Adipose tissue (tissue), 3 donors: ENCODE results near the gene MB21D2. TPM values are rescaled to one million over a fixed set of nuclear protein-coding genes. Genes with fewer than 3 reads are reported as not detected.

Experiments
- H3K27ac ChIP-seq: one replicate; pipeline ENCODE4 v1.5.1; 2013; ENCODE audit warnings: low read depth, low read length
- WGBS, 3 donors: extraction: QIAGEN DNeasy Blood & Tissue Kit; methylation state at CpG; one replicate each; pipeline ENCODE4 v1.1.7; 2013; 5-methylcytosine and 5-hydroxymethylcytosine counted together
- polyA plus RNA-seq, 3 donors: library from polyadenylated mRNA; stranded (reverse); fragments of 200-250 nt; gene quantifications; one replicate each; pipeline ENCODE4 v1.2.3, GENCODE V29; 2013
- donor health status: healthy with polysubstance abuse.
- donor health status: Bipolar disorder and iron deficiency.
- donor health status: healthy.

MB21D2 gene
- polyA plus RNA-seq, 3 donors = 0.56 to 5.0 (median 4.6) TPM

DNA sequence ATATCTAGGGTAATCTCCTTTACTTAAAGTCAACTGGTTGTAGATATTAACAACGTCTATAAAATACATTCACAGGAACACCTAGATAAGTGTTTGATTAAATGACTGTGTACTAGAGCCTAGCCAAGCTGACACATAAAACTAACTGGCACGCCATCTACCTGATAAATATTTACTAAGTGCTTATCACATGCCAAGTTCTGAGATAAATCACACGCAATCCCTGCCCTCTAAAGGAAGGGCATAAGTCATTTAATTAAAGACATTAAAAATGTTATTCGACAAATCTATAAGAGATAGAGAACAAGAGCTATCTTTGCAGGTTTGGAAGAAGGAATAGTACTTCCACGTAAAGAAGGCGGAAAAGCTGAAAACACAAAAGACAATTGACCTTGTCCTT, 11.1 kb upstream of the MB21D2 start:
- H3K27ac ChIP-seq = no peak overlapping the region
- 22 to 82% (median 65%) methylated on average over 6 of the region's 6 CpGs for WGBS, 3 donors

GRCh38 chr3:192928016-192928415, 10.4 kb upstream of the MB21D2 start:
- no peak overlapping the region for H3K27ac ChIP-seq

- no peak overlapping the region for H3K27ac ChIP-seq
- WGBS, 3 donors = 84 to 95% (median 87%) methylated on average over 3 of the region's 3 CpGs
Measured at GRCh38 chr3:192927016-192927415, 9.4 kb upstream of the MB21D2 start.

GRCh38 chr3:192923731-192924130, 6.1 kb upstream of the MB21D2 start:
- H3K27ac ChIP-seq = no peak overlapping the region
- 58 to 86% (median 62%) methylated on average over 2 of the region's 2 CpGs for WGBS, 3 donors

DNA sequence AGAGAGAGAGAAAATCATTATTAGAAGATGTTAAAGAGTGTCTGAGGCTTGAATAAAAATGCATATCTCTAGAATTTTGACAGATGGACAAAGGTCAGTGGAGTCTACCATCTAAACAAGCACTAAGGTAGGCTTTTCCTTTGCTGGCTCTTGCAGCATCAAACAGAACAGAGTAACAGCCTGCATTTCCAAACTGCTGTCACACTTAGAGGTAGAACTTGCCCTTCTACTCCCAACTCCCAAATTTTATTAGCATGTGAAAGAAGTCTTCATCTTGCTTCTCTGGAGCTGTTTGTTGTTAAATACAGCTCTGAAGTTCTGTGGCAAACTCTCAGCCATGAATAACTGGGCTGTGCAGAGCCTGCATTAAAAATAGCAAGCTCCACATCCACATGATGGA, 4.1 kb upstream of the MB21D2 start:
- no peak overlapping the region for H3K27ac ChIP-seq

DNA sequence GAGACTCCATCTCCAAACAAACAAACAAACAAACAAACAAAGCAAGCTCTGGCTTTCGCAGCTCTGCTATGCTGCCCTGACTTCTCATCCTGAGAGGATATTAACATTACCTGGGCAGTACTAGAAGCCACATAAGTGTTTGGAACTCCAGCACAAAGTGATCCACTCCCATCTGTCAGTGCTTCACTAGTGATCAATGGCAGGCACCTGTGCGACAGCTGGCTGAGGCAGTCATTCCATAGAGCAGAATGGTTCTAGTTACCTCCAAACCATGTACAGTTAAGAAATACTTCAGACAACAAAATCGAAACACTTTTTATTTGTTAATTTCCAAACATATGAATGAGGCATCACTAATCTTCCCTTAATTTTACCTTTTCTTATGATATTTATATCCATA, 2.8 kb upstream of the MB21D2 start:
- no peak overlapping the region for H3K27ac ChIP-seq
- 83 to 96% (median 91%) methylated on average over 3 of the region's 3 CpGs for WGBS, 3 donors

- no peak overlapping the region for H3K27ac ChIP-seq
- 76 to 81% (median 76%) methylated on average over 8 to 10 of the region's 10 CpGs for WGBS, 3 donors
Measured at GRCh38 chr3:192919901-192920300, 2.2 kb upstream of the MB21D2 start.

- 3 to 6% (median 3%) methylated on average over 13 of the region's 13 CpGs for WGBS, 3 donors
Measured at GRCh38 chr3:192918275-192918588, 576 bp upstream of the MB21D2 start.

DNA sequence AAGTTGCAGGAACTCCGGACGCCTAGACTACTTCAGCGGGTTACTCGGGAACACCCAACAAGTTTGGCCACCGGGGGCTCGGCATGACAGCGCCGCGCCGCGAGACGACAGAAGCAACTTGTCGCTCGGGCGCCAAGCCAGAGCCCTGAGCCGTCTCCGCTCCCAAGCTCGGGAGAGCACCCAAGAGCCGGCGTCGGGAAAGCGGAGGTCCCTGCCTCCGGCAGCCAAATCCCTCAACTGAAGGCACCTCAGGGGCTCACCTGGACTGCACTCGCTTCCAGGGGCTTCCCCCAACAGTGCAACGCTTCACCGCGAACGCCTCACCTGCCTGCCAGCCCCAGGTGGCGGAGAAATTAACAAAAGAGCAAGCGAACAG, 640 bp downstream of the MB21D2 start:
- peak overlapping the region; percentile 24 for H3K27ac ChIP-seq
- 1% methylated on average over 30 of the region's 30 CpGs for WGBS, 3 donors

More at GRCh38 chr3:192918275-192918588, 576 bp upstream of the MB21D2 start:
- no peak overlapping the region for H3K27ac ChIP-seq

DNA sequence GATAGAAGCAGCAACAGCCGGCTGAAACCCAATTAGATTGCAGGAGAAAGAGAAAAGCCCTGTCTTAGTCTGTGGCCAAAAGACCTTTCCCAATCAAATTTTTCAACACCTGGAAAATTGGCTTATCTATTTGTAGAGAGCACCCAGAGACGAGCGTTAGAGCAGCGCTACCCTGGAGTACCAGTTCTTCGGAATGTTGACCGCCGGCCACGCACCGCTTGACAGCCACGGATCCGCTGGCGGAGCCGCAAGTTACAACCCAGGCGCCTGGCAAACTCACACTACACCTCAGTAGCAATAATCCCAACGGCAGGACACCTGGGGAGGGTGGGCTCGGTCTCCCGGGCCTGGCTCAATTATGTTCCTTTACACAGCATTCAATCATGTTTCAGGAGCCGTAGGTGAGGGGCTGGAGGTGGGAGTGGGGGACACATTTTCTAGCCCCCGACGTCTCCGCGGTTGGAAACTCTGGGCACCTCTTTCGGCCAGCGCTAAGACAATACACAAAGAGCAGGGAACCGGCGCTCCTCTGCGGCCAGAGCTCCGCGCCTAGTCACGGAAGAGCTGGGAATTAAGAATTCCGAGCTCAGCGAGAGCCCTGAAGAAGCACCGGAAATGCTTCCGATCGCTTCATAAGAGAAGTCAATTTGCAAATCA, 1.2 kb downstream of the MB21D2 start:
- no peak overlapping the region for H3K27ac ChIP-seq
- 1 to 4% (median 2%) methylated on average over 35 of the region's 35 CpGs for WGBS, 3 donors

DNA sequence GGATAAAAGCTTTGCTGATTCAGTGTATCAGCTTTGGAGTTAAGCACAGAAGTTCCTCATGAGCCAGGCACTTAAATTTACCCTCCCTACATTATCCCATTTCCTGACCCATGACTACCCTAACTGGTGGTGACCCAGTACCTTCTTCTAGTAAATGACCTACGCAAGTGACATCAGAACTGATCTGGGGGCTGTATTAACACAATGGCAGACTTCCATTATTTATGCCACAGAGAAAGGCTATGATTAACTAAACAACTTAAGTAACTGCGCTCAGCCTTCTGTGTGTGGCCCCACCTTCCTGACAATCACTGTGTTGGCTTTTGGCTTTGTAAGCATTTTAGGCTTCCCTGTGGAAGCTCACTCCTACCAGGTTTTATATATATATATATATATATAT, 1.9 kb downstream of the MB21D2 start:
- WGBS, 3 donors = 63 to 89% (median 71%) methylated on average over 2 of the region's 2 CpGs
- H3K27ac ChIP-seq = no peak overlapping the region

GRCh38 chr3:192915304-192915703, 2.4 kb downstream of the MB21D2 start:
- no peak overlapping the region for H3K27ac ChIP-seq
- WGBS, 3 donors = 59 to 83% (median 64%) methylated on average over 3 of the region's 3 CpGs

GRCh38 chr3:192914848-192915247, 2.8 kb downstream of the MB21D2 start:
- no peak overlapping the region for H3K27ac ChIP-seq
- WGBS, 3 donors = 51 to 73% (median 61%) methylated on average over 2 of the region's 2 CpGs

GRCh38 chr3:192913540-192913939, 4.1 kb downstream of the MB21D2 start:
- 93 to 98% (median 98%) methylated on average over 4 of the region's 4 CpGs for WGBS, 3 donors
- no peak overlapping the region for H3K27ac ChIP-seq

- WGBS, 3 donors = 81 to 88% (median 84%) methylated on average over 1 of the region's 1 CpG
- no peak overlapping the region for H3K27ac ChIP-seq
Measured at GRCh38 chr3:192911293-192911692, 6.4 kb downstream of the MB21D2 start.

GRCh38 chr3:192907784-192908183, 9.9 kb downstream of the MB21D2 start:
- 65 to 86% (median 82%) methylated on average over 4 of the region's 4 CpGs for WGBS, 3 donors
- no peak overlapping the region for H3K27ac ChIP-seq

DNA sequence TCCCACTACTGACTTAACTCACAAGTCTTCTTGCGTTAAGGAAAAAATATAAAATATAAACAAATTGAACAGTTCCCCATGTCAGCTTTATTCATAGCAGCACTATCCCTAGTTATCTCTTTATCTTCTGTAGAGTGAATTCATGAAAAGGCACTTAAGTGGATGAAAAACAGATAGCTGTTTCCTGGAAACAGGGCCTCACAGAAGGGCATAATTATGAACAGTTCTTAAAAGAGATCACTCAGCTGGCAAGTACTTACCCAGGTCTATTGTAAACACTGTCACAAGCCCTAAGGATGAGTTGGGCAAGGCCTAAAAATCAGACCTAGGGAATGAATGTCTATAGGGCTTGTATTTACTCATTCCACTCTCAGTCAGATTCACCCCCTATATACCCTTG, 10.7 kb downstream of the MB21D2 start:
- WGBS, 3 donors = 88 to 95% (median 91%) methylated on average over 1 of the region's 1 CpG
- no peak overlapping the region for H3K27ac ChIP-seq

DNA sequence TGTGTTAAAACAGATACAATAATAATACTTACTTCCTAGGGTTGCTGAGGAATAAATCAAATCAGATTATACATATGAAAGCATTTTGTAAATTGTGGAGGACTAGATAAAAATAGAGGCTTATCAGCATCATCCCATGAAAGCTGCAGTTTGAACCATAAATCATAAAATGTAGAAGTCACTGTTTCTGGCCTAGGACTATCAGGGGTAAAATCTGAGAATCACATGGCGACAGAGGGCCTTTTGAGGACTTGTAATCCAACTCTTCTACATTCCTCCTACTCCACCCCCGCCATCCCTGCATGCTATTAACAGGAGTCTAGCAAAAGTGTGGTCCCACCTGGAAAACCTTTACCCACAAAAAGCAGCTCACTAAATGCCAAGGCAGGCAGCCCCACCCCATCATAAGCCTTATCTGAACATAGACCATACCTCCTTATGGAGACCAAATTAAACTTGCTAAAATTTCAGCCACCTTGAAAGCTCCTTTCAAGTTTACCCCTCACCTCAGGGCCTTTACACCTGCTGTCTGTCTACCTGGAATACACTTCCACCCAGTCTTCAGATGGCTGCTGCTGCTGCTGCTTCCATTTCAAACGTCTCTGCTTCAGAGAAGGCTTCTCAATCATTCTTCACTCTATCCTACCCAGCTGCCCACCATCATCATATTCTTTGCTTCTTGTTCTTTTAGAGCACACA, 11.5 kb downstream of the MB21D2 start:
- no peak overlapping the region for H3K27ac ChIP-seq
- WGBS, 3 donors = 78 to 87% (median 85%) methylated on average over 3 of the region's 3 CpGs

GRCh38 chr3:192904632-192905289, 12.9 kb downstream of the MB21D2 start:
- 92 to 97% (median 95%) methylated on average over 10 of the region's 10 CpGs for WGBS, 3 donors
- no peak overlapping the region for H3K27ac ChIP-seq

DNA sequence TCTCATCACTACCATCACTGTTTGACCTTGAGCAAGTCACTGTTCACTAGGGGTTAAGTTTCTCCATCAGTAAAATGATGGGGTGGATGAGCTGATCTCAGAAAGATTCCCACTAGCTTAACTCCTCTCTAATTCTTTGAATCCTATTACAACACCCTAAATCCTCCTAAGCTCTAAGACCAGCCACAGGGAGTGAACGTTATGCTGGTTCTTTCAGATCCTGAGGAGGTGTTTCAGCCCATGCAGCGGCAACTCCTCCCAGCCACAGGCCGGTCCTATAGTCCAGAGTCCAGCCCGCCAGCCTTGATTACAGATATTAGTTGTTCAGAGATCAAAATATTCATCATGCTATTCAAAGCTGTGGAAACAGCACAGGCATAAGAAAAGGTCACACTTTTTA, 15.1 kb downstream of the MB21D2 start:
- 55 to 91% (median 88%) methylated on average over 4 of the region's 4 CpGs for WGBS, 3 donors

More for the DNA sequence above, 15.1 kb downstream of the MB21D2 start:
- H3K27ac ChIP-seq = no peak overlapping the region
